ENCODE data around the gene PRPSAP2.

DNA sequence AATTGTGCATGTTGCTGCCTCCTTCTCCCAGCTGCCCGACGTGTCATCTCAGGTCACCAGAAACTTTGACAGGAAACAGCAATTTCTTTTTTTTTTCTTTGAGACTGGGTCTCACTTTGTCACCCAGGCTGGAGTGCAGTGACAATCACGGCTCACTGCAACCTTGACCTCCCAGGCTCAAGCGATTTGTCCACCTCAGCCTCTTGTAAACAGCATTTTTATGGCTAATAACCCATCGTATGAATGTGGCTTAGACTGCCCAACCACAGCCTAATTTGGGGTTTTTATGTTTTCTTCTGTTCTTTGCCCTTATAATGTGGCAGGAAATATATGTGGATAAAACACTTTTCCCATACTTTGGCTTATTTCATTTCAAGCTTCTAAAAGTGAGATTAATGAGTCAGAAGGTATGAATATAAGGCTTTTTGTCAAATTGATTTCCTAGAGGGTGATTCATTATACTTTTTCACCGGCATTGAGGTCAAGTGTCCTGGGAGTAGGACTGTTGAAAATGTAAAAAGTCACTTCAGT lies 63.0 kb downstream of the PRPSAP2 start:
- TF ChIP-seq, protein P1, sequence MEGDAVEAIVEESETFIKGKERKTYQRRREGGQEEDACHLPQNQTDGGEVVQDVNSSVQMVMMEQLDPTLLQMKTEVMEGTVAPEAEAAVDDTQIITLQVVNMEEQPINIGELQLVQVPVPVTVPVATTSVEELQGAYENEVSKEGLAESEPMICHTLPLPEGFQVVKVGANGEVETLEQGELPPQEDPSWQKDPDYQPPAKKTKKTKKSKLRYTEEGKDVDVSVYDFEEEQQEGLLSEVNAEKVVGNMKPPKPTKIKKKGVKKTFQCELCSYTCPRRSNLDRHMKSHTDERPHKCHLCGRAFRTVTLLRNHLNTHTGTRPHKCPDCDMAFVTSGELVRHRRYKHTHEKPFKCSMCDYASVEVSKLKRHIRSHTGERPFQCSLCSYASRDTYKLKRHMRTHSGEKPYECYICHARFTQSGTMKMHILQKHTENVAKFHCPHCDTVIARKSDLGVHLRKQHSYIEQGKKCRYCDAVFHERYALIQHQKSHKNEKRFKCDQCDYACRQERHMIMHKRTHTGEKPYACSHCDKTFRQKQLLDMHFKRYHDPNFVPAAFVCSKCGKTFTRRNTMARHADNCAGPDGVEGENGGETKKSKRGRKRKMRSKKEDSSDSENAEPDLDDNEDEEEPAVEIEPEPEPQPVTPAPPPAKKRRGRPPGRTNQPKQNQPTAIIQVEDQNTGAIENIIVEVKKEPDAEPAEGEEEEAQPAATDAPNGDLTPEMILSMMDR (IDR thresholded peaks at IDR 0.05; ENCODE audit: low read depth, low read length) = no peak
- no peak for TF ChIP-seq EZH2phosphoT487 (IDR thresholded peaks at IDR 0.05; ENCODE audit: low read depth)

Measured in OCI-LY3 (cell line).